HG03575 (cell line): Measurements from ENCODE around the gene FRMD4A.
"Not testable (repeated sequence)": the region's sequence is repeated elsewhere in the genome, so short reads cannot be mapped to it uniquely, and the experiment has no call there.

ENCODE experiments used
- ATAC-seq: cut with Tn5 transposase; IDR thresholded peaks from one replicate; pipeline ENCODE4 v1.9.1; 2021; ENCODE audit not compliant: unreplicated experiment, insufficient number of reproducible peaks, low FRiP score; ENCODE audit errors: extremely low read depth

Gene FRMD4A

GRCh38 chr10:13837966-13838365, 492.8 kb downstream of the FRMD4A start:
- ATAC-seq: no peak

GRCh38 chr10:13834581-13835286, 496.0 kb downstream of the FRMD4A start:
- no peak for ATAC-seq

- no peak for ATAC-seq
Measured at GRCh38 chr10:13831711-13832141, 499.0 kb downstream of the FRMD4A start.

GRCh38 chr10:13830385-13830784, 500.3 kb downstream of the FRMD4A start:
- ATAC-seq: no peak

- ATAC-seq: no peak
Measured at GRCh38 chr10:13829790-13830189, 500.9 kb downstream of the FRMD4A start.

GRCh38 chr10:13828284-13828683, 502.4 kb downstream of the FRMD4A start:
- ATAC-seq: not testable (repeated sequence)

- no peak for ATAC-seq
Measured at GRCh38 chr10:13827076-13827797, 503.5 kb downstream of the FRMD4A start.

GRCh38 chr10:13823709-13824405, 506.9 kb downstream of the FRMD4A start:
- ATAC-seq: no peak

- ATAC-seq: no peak
Measured at GRCh38 chr10:13823096-13823708, 507.5 kb downstream of the FRMD4A start.

GRCh38 chr10:13822490-13822889, 508.2 kb downstream of the FRMD4A start:
- ATAC-seq: no peak

GRCh38 chr10:13820964-13821337, 509.8 kb downstream of the FRMD4A start:
- ATAC-seq: no peak

GRCh38 chr10:13820119-13820963, 510.4 kb downstream of the FRMD4A start:
- ATAC-seq: no peak

GRCh38 chr10:13816195-13816925, 514.4 kb downstream of the FRMD4A start:
- no peak for ATAC-seq

GRCh38 chr10:13815756-13816155, 515.0 kb downstream of the FRMD4A start:
- no peak for ATAC-seq

GRCh38 chr10:13813550-13813949, 517.2 kb downstream of the FRMD4A start:
- ATAC-seq: no peak

GRCh38 chr10:13812804-13813203, 517.9 kb downstream of the FRMD4A start:
- ATAC-seq: no peak

GRCh38 chr10:13810568-13810967, 520.2 kb downstream of the FRMD4A start:
- no peak for ATAC-seq

- no peak for ATAC-seq
Measured at GRCh38 chr10:13809427-13809826, 521.3 kb downstream of the FRMD4A start.
